Measurements from ENCODE around the gene CGN.
A peak's percentile ranks its signal among the peaks of the same experiment; 100 is the strongest.
"Not testable (repeated sequence)": the region's sequence is repeated elsewhere in the genome, so short reads cannot be mapped to it uniquely, and the experiment has no call there.

CGN gene

GRCh38 chr1:151522427-151522826 is 11.2 kb downstream of the CGN start:
- DNase-seq (ENCODE audit: low read depth in 2 of 3, low spot score in 2 of 3): not testable (repeated sequence)

GRCh38 chr1:151523326-151523725 is 12.1 kb downstream of the CGN start:
- DNase-seq (ENCODE audit: low read depth in 2 of 3, low spot score in 2 of 3): no peak

GRCh38 chr1:151524736-151525135 is 13.5 kb downstream of the CGN start:
- DNase-seq (ENCODE audit: low read depth in 2 of 3, low spot score in 2 of 3): no peak

GRCh38 chr1:151526735-151527525 is 15.7 kb downstream of the CGN start:
- DNase-seq (ENCODE audit: low read depth in 2 of 3, low spot score in 2 of 3): no peak

GRCh38 chr1:151529211-151529702 is 18.1 kb downstream of the CGN start:
- DNase-seq (ENCODE audit: low read depth in 2 of 3, low spot score in 2 of 3): no peak

- no peak for DNase-seq (ENCODE audit: low read depth in 2 of 3, low spot score in 2 of 3)
These were observed 18.6 kb downstream of the CGN start for GRCh38 chr1:151529781-151530180.

- DNase-seq (ENCODE audit: low read depth in 2 of 3, low spot score in 2 of 3): no peak
These were observed 19.3 kb downstream of the CGN start for GRCh38 chr1:151530461-151530860.

- DNase-seq (ENCODE audit: low read depth in 2 of 3, low spot score in 2 of 3): no peak
These were observed 22.7 kb downstream of the CGN start for GRCh38 chr1:151533870-151534269.

GRCh38 chr1:151534662-151535278 is 23.6 kb downstream of the CGN start:
- peak; percentile 38 to 72 (median 60) for DNase-seq (ENCODE audit: low read depth in 2 of 3, low spot score in 2 of 3)

- DNase-seq (ENCODE audit: low read depth in 2 of 3, low spot score in 2 of 3): no peak
These were observed 24.4 kb downstream of the CGN start for GRCh38 chr1:151535326-151536271.

GRCh38 chr1:151536499-151536898 is 25.3 kb downstream of the CGN start:
- no peak for DNase-seq (ENCODE audit: low read depth in 2 of 3, low spot score in 2 of 3)

GRCh38 chr1:151537112-151537511 is 25.9 kb downstream of the CGN start:
- no peak for DNase-seq (ENCODE audit: low read depth in 2 of 3, low spot score in 2 of 3)

GRCh38 chr1:151539321-151540020 is 28.3 kb downstream of the CGN start:
- DNase-seq (ENCODE audit: low read depth in 2 of 3, low spot score in 2 of 3): no peak

- peak; percentile 77 to 82 (median 80) for DNase-seq (ENCODE audit: low read depth in 2 of 3, low spot score in 2 of 3)
These were observed 29.1 kb downstream of the CGN start, which contains the start of gene TUFT1 for GRCh38 chr1:151540021-151540981. Gene TUFT1 (plus strand): TSS chr1:151540309. CDS start chr1:151540367, 58 bp downstream.

GRCh38 chr1:151540982-151541377 is 29.8 kb downstream of the CGN start:
- no peak for DNase-seq (ENCODE audit: low read depth in 2 of 3, low spot score in 2 of 3)

GRCh38 chr1:151541752-151542151 is 30.6 kb downstream of the CGN start:
- DNase-seq (ENCODE audit: low read depth in 2 of 3, low spot score in 2 of 3): no peak

- DNase-seq (ENCODE audit: low read depth in 2 of 3, low spot score in 2 of 3): no peak
These were observed 31.5 kb downstream of the CGN start for GRCh38 chr1:151542710-151543129.

- no peak for DNase-seq (ENCODE audit: low read depth in 2 of 3, low spot score in 2 of 3)
These were observed 34.4 kb downstream of the CGN start for GRCh38 chr1:151545542-151545941.

Measured in activated CD8-positive, alpha-beta memory T cell treated with anti-CD3 and anti-CD28 coated beads for 48 hours (primary cell).